HepG2 (cell line): Measurements from ENCODE around the gene ERC1. TPM values are rescaled to one million over a fixed set of nuclear protein-coding genes. Genes with fewer than 3 reads are reported as not detected.

Source experiments
- ATAC-seq: fragments of 200-7000 bp; cut with Tn5 transposase; 3 replicates; pipeline ENCODE4 v1.9.1; 2020; ENCODE audit warnings: mild to moderate bottlenecking, moderate library complexity
- BruUV-seq: library from RNA; stranded (reverse); fragments of 400-500 nt; replicated peaks from 2 replicates; lab custom pipeline; 2021; lab: Mats Ljungman, UMichigan
- CTCF ChIA-PET: fragments of 300-600 bp; formaldehyde crosslinking; extraction: SDS; loops from one replicate; lab custom pipeline; 2021; ENCODE audit warnings: low total read pairs, inconsistent platforms, low intra/inter-chr PET ratio; lab: Yijun Ruan, JAX
- POLR2A ChIA-PET: fragments of 350-600 bp; sonication (Branson Sonifier 250); formaldehyde crosslinking; loops from one replicate; lab custom pipeline; 2020; ENCODE audit warnings: antibody characterized with exemption, inconsistent platforms; lab: Yijun Ruan, JAX
- DNase-seq: peaks from one replicate; pipeline ENCODE4 v3.0.0-alpha.2; 2015; ENCODE audit warnings: low spot score
- FAIRE-seq: peaks from 3 replicates; lab custom pipeline; 2011; peaks lifted over from hg19 to GRCh38; lab: Jason Lieb, UNC
- H2AFZ ChIP-seq: one replicate; pipeline ENCODE4 v1.6.1; 2011; ENCODE audit warnings: low read length, inconsistent platforms
- H3K27ac ChIP-seq: fragments of 300-600 bp; 3 replicates; pipeline ENCODE4 v1.8.0; 2011; ENCODE audit warnings: mixed run types, mild to moderate bottlenecking, mixed read lengths, low read length, inconsistent platforms; ENCODE audit not compliant: insufficient read depth; ENCODE audit errors: extremely low read length
- H3K27me3 ChIP-seq, 2 experiments: fragments of 200-600 bp in 1 of 2; 2 replicates in 1 of 2; 3 replicates in 1 of 2; pipeline versions ENCODE4 v1.6.0 to v1.8.0; 2011; ENCODE audit warnings: low read length in 2 of 2, mild to moderate bottlenecking in 2 of 2, moderate library complexity in 2 of 2, inconsistent platforms in 1 of 2; ENCODE audit not compliant: insufficient read depth in 2 of 2, control insufficient read depth in 1 of 2
- H3K36me3 ChIP-seq, 2 experiments: fragments of 200-600 bp in 1 of 2; replicated peaks in 1 of 2; 2 replicates in 1 of 2; 3 replicates in 1 of 2; pipeline versions ENCODE4 v1.5.1 to v1.8.0; 2011; ENCODE audit warnings: low read length in 2 of 2, inconsistent platforms in 1 of 2; ENCODE audit not compliant: insufficient read depth in 2 of 2, control insufficient read depth in 1 of 2
- H3K4me1 ChIP-seq: 2 replicates; pipeline ENCODE4 v1.5.1; 2012; ENCODE audit warnings: low read length, inconsistent platforms; ENCODE audit not compliant: insufficient read depth
- H3K4me2 ChIP-seq: 2 replicates; pipeline ENCODE4 v1.6.0; 2011; ENCODE audit warnings: low read depth, low read length, inconsistent platforms
- H3K4me3 ChIP-seq, 3 experiments: fragments of 200-600 bp in 1 of 3; sonication (generic), shearing (Covaris generic) in 1 of 3; replicated peaks in 1 of 3; 2 replicates each; pipeline ENCODE4 v1.5.1; 2011 to 2016; ENCODE audit warnings: low read length in 3 of 3, inconsistent platforms in 2 of 3, low read depth in 2 of 3, mild to moderate bottlenecking in 2 of 3, control low read depth in 1 of 3, mixed read lengths in 1 of 3; ENCODE audit not compliant: insufficient read depth in 1 of 3
- H3K79me2 ChIP-seq: one replicate; pipeline ENCODE4 v1.6.1; 2011; ENCODE audit warnings: low read length, inconsistent platforms; ENCODE audit not compliant: insufficient read depth
- H3K9ac ChIP-seq: 2 replicates; pipeline ENCODE4 v1.6.0; 2011; ENCODE audit warnings: mild to moderate bottlenecking, low read depth, low read length, inconsistent platforms; ENCODE audit not compliant: insufficient read depth
- H3K9me3 ChIP-seq: 2 replicates; pipeline ENCODE4 v1.5.1; 2012; ENCODE audit warnings: mild to moderate bottlenecking, low read length
- H4K20me1 ChIP-seq: 2 replicates; pipeline ENCODE4 v1.6.0; 2011; ENCODE audit warnings: inconsistent platforms, mild to moderate bottlenecking, low read length, moderate library complexity; ENCODE audit not compliant: insufficient read depth
- CBX2 ChIP-seq, 2 experiments: fragments of 200-600 bp in 1 of 2; sonication (generic); formaldehyde crosslinking in 1 of 2; IDR thresholded peaks; 2 replicates each; pipeline versions ENCODE4 v1.7.0 to v1.8.1; 2018 to 2022; ENCODE audit warnings: low read depth in 2 of 2, low read length in 1 of 2, mild to moderate bottlenecking in 1 of 2, missing genetic modification reagents in 1 of 2
- CTCF ChIP-seq: sonication (generic); formaldehyde crosslinking; IDR thresholded peaks from 2 replicates; pipeline ENCODE4 v1.5.0; 2020; ENCODE audit warnings: mild to moderate bottlenecking, missing genetic modification reagents, moderate library complexity
- KDM2A ChIP-seq: sonication (generic); formaldehyde crosslinking; IDR thresholded peaks from 2 replicates; pipeline ENCODE4 v1.4.0; 2020; ENCODE audit warnings: low read depth, missing genetic modification reagents, borderline replicate concordance
- PCBP2 ChIP-seq: fragments of 200-400 bp; formaldehyde crosslinking; optimal IDR thresholded peaks from 2 replicates; pipeline ENCODE3; 2018; ENCODE audit warnings: low read length, low read depth; ENCODE audit not compliant: poor library complexity, severe bottlenecking
- RNF219 ChIP-seq: sonication (generic); formaldehyde crosslinking; IDR thresholded peaks from 2 replicates; pipeline ENCODE4 v1.5.0; 2020; ENCODE audit warnings: mild to moderate bottlenecking, missing genetic modification reagents
- TAF15 ChIP-seq: fragments of 200-400 bp; formaldehyde crosslinking; IDR thresholded peaks from one replicate; pipeline ENCODE4 v1.6.1; 2018; ENCODE audit warnings: mild to moderate bottlenecking, low read depth, low read length; ENCODE audit not compliant: poor library complexity, severe bottlenecking
- U2AF1 ChIP-seq: fragments of 200-400 bp; formaldehyde crosslinking; optimal IDR thresholded peaks from 2 replicates; pipeline ENCODE3; 2017; ENCODE audit warnings: mild to moderate bottlenecking, low read depth, low read length
- ZFX ChIP-seq: sonication (generic); formaldehyde crosslinking; IDR thresholded peaks from 2 replicates; pipeline ENCODE4 v1.4.0; 2020; ENCODE audit warnings: mild to moderate bottlenecking, low read depth, missing genetic modification reagents, moderate library complexity
- ZNF549 ChIP-seq: sonication (generic); formaldehyde crosslinking; IDR thresholded peaks from 2 replicates; pipeline ENCODE4 v1.5.0; 2020; ENCODE audit warnings: missing genetic modification reagents
- WGBS: methylation state at CpG from one replicate; pipeline ENCODE4 v1.1.6; 2017; ENCODE audit warnings: low lambda C conversion rate; 5-methylcytosine and 5-hydroxymethylcytosine counted together
- in situ Hi-C: cut with HindIII; loops from 2 replicates; pipeline ENCODE4 v1.10.0; 2017; ENCODE audit warnings: low pct_unique_long_range_greater_than_20kb; ENCODE audit not compliant: extremely low pct_ligation_motif_present
- intact Hi-C: fragments of 100-400 bp; cut with micrococcal nuclease; formaldehyde crosslinking; loops from one replicate; pipeline ENCODE4 v1.10.0; 2022; ENCODE audit not compliant: unreplicated experiment
- polyA plus RNA-seq, 8 experiments: library from polyadenylated mRNA; depleted of rRNA in 3 of 8; stranded (reverse) in 7 of 8; unstranded in 1 of 8; fragments of >200 nt; fragmentation: Illumina TruSeq in 4 of 8; extraction: Trizol in 4 of 8; gene quantifications; 2 replicates each; pipeline versions ENCODE4 v1.2.1 to v1.2.3, GENCODE V29; 2011 to 2016; ENCODE audit warnings: low read depth in 4 of 8, missing spikeins in 1 of 8, mixed read lengths in 1 of 8; ENCODE audit not compliant: insufficient read depth in 1 of 8
- total RNA-seq, 5 experiments: library from RNA; depleted of rRNA; stranded (reverse); fragments of >200 nt; fragmentation: Illumina TruSeq; extraction: Trizol; gene quantifications; 2 replicates each; pipeline ENCODE4 v1.2.3, GENCODE V29; 2016; ENCODE audit warnings: low read depth in 1 of 5
- TF ChIP-seq, protein P1 (sequence below): sonication (generic); formaldehyde crosslinking; IDR thresholded peaks from 2 replicates; pipeline ENCODE4 v1.4.0; 2020; ENCODE audit warnings: missing genetic modification reagents, borderline replicate concordance
- TF ChIP-seq, protein P2 (sequence below): sonication (generic); formaldehyde crosslinking; IDR thresholded peaks from 2 replicates; pipeline ENCODE4 v1.5.1; 2020; ENCODE audit warnings: missing genetic modification reagents, mild to moderate bottlenecking, borderline replicate concordance

ERC1 gene
- total and polyA plus RNA-seq, 2 of the 13 experiments (the other 11 are each of a cell fraction or from before 2014, with no cell fraction given), result 6.1 to 12.4 TPM

DNA sequence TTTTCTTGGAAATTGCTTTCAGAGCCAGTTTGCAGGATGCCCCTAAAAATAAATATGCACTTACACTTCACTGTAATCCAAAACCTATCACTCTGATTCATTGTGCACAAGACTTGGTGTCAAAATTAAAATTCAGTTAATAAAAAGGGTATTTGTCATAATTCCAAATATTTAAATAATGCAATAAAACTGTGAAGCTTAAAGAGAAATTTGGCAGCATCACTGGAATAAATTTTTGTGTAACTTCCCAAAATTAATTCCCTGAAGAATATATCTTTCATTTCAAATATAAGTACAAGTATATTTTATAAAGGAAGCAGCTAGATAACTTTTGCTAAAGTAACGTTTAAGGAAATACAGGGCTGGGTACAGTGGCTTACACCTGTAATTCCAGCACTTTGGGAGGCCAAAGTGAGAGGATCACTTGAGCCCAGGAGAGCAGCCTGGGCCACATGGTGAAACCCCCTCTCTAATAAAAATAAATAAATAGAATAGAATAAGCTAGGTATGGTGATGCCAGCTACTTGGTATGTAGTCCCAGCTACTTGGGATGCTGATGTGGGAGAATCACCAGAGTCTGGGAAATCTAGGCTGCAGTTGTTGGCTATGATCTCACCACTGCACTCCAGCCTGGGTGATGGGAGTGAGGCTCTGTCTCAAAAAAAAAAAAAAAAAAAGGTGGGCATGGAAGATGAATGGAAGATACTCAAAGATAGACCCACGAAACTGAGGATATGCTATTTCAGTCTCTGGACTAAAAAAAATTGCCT, 369.6 kb downstream of the ERC1 start:
- H3K4me2 ChIP-seq, result no peak overlapping the region
- intact Hi-C loops, result no loop called here
- H3K27me3 ChIP-seq, result no peaks in the 10 kb centered on the region
- peaks cover 7% of the 10 kb centered on the region; the same call in 1 of the 2 replicates for H3K4me1 ChIP-seq
- BruUV-seq, result no TSS peak
- in situ Hi-C loops, result no loop called here
- POLR2A ChIA-PET, result no interaction called here
- TF ChIP-seq RNF219 (CRISPR knock-in tag) (no peak), ZNF549 (CRISPR knock-in tag) (no peak), KDM2A (CRISPR knock-in tag) (no peak), PCBP2 (no peak), U2AF1 (no peak), TAF15 (no peak), CBX2 (IDR thresholded peaks at IDR 0.05; ENCODE audit: low read depth, low read length) (no peak), CBX2 (CRISPR knock-in tag; IDR thresholded peaks at IDR 0.05; ENCODE audit: low read depth) (no peak), CTCF (CRISPR knock-in tag) (no peak), ZFX (CRISPR knock-in tag) (no peak)
- TF ChIP-seq, protein P1, sequence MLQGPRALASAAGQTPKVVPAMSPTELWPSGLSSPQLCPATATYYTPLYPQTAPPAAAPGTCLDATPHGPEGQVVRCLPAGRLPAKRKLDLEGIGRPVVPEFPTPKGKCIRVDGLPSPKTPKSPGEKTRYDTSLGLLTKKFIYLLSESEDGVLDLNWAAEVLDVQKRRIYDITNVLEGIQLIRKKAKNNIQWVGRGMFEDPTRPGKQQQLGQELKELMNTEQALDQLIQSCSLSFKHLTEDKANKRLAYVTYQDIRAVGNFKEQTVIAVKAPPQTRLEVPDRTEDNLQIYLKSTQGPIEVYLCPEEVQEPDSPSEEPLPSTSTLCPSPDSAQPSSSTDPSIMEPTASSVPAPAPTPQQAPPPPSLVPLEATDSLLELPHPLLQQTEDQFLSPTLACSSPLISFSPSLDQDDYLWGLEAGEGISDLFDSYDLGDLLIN (CRISPR knock-in tag), result no peak
- TF ChIP-seq, protein P2, sequence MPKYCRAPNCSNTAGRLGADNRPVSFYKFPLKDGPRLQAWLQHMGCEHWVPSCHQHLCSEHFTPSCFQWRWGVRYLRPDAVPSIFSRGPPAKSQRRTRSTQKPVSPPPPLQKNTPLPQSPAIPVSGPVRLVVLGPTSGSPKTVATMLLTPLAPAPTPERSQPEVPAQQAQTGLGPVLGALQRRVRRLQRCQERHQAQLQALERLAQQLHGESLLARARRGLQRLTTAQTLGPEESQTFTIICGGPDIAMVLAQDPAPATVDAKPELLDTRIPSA (CRISPR knock-in tag), result no peak
- TF ChIP-seq, all 625 proteins: peak for 0
- FAIRE-seq (no peak), ATAC-seq (no peak), DNase-seq (no peak)
- 96% methylated on average over 2 of the region's 2 CpGs for WGBS
- no peak overlapping the region for H3K9ac ChIP-seq
- CTCF ChIA-PET, result no interaction called here
- H3K79me2 ChIP-seq, result no peaks in the 10 kb centered on the region
- no peaks in the 10 kb centered on the region for H4K20me1 ChIP-seq
- no peak overlapping the region for H3K27ac ChIP-seq
- no peaks in the 10 kb centered on the region for H3K36me3 ChIP-seq
- H3K4me3 ChIP-seq, result no peak overlapping the region
- H2AFZ ChIP-seq, result no peak overlapping the region
- H3K9me3 ChIP-seq, result no peaks in the 10 kb centered on the region
